NOMO-1 treated with dmso at 0.1 percent for 144 hours (cell line): ENCODE results near the gene RAD51B.

Experiments used
- DNase-seq: peaks from one replicate; lab custom pipeline; 2025; ENCODE audit not compliant: unreplicated experiment; lab: John Stamatoyannopoulos, UW

RAD51B gene

DNA sequence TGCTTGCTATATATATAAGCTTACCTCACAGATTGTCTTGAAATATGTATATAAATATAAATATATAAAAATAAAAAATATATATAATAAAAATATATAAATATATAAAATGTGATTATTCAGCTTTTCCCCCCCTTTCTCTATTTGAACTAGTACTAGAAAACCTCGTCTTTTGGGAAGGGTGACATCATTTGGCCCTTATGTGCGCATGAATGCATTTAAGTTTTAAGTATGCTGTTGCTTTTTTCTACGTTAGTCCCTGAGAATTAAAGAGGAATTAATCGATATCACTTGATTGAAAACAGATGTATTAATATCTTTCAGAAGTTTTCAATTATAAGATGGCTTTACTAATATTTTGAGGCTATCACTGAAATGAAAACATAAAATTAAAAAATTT is 69.9 kb downstream of the RAD51B start:
- no peak for DNase-seq

DNA sequence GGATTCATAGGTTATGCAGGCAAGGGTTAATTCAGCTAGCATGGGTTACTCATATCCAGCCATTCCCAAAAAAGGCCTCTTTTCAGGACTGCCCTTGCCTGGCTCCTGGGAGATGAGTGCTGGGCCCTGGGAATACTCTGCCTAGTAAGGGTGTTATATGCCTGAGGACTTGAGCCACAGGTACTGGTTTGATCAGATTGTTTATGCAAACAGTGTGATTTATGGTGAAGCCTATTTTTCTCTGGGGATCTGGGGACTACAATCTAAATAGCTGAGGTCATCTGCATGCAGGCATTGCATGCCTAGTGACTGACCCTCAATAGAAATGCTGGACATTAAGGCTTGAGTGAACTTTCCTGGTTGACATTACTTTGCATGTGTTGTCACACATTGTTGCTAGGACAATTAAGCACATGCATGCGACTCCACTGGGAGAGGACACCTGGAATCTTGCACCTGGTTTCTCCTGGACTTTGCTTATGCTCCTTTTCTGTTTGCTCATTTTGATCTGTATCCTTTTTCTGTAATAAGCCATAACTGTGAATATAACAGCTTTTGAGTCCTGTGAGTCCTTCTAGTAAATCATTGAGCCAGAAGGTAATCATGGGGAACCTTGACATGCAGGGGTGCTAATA is 73.0 kb downstream of the RAD51B start:
- DNase-seq, result no peak

DNA sequence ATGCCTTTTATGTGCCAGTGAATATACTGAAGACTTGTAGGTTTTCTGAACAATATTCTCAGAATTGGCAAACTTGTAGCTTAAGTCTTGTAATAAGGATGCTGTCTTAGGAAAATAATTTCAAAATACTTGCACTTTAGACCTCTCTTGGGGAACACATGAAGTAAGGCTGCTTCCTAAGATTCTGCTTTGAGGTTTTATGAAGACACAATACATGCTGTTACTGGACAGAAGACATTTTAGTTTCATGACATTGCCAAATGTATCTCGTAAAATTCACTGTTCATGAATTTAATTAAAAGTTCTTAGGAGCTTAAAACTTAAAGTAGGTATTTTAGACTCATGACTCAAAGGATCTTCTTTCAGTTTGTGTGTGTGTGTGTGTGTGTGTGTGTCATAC is 80.7 kb downstream of the RAD51B start:
- DNase-seq, result no peak

DNA sequence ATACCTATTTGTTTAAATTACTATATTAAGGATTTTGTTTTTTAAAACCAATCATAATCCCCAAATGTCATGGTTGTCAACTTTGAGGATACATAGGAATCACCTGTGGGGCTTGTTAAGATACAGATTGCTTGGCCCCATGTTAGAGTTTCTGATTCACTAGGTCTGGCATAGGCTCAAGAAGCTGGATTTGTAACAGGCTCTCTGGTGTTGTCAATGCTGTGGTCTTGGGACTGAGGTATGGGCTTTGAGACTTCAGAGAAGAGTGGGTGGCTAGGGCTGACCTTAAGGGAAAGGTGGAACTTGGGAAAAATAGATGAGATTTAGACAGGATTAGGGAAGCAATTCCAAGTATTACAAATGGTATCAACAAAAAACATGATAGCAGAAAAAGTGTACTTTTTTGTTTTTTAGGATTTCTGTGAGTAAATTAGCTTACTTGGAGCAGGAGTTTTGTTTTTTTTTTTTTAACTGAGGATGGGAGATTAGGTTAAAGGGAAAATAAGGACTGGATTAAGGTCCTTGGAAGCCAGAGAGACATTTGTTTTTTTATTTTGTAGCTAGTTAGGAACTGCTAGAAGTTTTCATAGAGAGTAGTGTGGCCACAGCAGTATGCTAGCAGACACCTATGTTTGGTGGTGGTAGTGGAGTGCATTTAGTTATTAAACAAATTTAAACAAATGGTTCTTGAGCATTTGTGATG is 88.6 kb downstream of the RAD51B start:
- no peak for DNase-seq

DNA sequence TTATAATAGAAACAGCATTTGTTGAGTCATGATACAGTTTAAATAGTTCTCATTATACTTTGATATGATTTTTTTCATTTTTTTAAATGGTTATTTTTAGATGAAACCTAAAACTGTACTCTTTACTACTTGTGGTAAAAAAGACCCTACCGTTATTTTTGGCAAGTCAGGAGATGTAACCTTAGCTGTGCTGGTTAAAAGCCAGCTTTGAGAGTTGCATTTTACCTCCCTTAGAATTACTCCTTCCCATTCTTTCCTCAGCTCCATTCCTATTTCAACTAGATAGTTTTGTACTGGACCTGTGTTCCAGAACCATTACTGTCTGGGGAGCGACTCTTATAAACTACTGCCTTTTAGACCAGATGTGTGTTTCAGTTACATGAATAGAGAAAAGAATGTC is 92.0 kb downstream of the RAD51B start:
- DNase-seq, result no peak

DNA sequence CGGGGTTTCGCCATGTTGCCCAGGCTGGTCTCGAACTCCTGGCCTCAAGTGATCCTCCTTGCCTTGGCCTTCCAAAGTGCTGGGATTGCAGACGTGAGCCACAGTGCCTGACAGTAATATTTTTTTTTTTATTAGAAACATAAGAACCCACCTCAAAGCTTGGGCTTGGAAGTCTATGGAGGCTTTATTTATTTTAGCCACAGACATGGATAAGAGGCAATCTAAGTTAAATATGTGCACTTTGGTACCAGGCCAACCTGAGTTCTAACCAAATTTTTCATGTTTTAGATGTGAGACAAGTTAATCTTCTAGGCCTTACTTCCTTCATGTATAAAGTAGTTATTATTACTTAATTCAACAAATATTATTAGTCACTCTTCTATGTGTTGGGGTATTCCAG is 96.9 kb downstream of the RAD51B start:
- DNase-seq, result no peak

DNA sequence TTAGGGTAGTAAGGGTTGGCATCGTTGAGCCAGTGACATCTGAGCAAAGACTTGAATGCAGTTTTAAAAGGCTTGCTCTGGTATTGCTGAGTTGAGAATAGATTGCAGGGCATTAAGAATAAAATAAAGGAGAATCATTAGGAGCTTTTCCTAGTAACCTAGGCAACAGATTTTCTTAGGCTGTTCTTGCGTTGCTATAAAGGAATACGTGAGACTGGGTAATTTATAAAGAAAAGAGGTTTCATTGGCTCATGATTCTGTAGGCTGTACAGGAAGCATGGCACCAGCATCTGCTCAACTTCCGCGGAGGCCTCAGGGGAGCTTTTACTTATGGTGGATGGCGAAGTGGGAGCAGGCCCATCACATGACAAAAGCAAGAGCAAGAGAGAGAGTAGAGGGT is 97.4 kb downstream of the RAD51B start:
- no peak for DNase-seq

DNA sequence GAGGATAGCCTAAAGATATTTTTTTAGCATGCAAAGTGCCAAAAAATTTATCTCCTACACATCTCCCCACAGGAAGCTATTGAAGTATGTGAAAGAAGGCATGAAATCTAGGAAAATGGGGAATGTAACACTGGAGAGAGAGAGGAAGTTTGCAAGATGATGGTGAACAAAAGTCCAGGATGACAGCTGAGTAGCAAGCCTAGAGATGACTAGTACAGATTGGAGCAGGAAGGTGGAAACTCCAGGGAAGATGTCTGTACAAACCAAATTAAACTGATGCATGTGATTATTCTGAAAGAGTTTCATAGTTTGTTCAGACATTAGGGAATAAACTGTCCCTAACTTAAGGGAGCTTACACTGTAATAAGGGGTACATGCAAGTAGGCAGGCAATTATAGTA is 99.3 kb downstream of the RAD51B start:
- no peak for DNase-seq

DNA sequence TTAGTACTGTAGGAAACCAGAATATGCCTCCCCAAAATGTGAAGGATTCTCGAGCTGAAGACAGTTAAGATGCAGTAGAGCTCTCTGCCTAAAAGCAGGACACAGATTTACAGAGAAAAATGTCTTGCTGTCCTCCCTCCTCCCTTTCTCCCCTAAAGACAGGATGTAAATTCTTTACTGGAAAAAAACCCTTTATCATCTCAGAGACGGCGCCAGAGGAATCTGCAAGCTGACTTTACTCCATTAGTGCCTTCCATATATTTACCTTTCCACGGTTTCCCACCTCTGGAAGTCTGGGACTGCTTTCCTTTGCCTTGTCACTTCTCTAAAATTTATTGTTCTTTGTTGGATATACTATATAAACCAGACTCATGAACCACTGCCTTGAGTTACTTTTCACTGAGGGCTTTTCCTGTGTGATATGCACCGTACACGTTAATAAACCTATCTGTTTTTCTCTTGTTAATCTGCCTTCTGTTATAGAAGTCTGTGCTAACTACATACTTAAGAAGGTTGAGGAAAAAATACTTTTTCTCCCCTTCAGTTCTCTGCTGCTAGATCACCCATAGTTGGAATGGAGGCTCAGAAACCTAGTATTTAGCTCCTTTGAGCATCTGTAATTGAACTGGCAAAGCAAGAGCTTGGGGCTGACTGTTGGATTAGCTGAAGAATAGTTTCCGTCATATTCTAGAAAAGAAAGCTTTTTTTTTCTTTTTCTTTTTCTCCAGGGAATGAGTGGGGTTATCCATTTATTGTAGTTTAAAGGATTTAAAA is 99.9 kb downstream of the RAD51B start:
- DNase-seq, result no peak

DNA sequence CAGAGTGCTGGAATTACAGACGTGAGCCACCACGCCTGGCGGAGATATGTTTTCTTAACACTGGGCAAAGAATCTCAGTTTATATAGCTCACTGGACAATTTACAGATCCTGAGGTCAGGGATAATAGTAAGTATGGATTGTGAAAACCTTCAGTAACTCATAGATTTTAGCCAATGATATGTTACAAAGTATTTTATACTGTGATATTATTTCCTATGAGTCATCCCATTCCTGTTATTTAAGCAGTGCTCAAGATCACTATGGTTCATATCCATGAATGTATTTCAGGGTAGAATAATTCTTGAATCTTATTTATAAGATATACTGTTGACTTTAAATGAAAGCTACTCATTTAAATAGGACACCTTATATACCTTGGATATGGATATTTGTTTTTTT is 107.2 kb downstream of the RAD51B start:
- DNase-seq, result no peak

DNA sequence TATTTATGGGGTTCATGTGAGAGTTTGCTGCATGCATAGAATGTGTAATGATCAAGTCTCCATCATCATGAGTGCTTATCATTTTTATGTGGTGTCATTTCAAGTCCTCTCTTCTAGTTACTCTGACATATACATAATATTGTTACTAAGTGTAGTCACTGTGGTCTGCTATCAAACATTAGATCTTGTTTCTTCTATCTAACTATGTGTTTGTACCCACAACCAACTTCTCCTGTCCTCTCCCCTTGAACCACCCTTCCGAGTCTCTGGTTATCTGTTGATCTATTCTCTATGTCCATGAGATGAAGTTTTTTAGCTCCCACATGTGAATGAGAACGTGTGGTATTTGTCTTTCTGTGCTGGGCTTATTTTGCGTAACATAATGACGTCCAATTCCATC is 107.7 kb downstream of the RAD51B start:
- no peak for DNase-seq

DNA sequence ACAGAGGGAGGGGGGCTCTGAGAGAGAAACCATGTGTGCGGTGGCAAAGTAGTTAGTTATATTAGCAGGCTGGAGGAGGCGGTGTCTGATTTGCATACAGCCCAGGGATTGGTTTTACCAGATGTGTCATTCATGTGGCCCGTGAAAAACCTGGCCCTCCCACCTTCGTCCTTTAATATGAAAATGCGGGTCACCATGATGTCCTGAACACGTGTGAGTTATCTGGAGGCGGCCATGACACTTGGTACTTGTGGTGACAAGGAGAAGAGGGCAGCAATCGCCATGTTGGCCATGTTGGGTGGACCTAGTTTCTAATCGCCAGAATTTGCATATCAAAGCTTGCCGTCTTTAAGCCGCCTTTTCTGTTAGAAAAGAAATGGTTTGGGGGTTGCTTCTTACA is 108.8 kb downstream of the RAD51B start:
- DNase-seq, result no peak

DNA sequence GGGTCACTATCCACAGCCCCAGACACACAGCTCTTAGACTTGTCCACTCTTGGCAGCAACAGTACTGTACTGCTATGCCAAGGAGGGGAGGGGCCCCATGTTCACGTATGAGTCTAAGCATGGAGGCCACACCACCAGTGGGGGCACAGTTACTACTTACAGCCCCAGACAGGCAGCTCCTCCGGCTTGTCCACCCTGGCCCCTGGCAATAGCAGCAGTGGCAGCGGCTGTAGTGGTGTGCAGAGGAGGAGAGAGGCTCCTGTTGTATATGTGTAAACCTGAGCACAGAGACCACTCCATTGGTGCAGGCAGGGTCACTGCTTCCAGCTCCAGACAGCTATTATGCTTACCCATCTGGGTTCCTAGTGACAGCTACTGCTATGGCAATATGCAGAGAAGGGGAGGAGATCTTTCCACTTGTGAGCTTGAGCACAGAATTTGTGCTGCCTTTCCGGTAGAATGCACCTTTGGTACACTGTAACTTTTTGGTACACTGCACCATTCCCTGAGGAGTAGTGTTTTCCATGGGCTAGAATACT is 113.2 kb downstream of the RAD51B start:
- DNase-seq, result no peak

DNA sequence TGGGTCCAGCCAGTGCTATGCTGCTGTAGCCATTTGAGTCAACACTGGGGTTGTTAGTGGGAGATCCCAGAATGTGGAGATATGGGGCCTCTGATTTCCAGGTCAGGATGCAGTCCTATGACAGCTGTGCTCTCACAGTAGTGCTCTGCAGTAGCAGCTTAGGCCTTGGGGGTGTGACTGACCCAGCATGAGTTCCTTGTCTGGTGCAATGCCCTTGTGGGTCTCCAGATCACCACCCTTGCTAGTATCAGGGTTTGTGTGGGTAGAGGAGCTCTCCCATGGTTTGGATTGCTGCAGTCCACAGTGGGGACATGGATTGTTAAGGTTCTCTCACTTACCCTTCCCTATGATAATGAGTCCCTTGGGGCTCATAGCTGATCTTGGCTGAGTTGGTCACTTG is 113.7 kb downstream of the RAD51B start:
- DNase-seq, result no peak

DNA sequence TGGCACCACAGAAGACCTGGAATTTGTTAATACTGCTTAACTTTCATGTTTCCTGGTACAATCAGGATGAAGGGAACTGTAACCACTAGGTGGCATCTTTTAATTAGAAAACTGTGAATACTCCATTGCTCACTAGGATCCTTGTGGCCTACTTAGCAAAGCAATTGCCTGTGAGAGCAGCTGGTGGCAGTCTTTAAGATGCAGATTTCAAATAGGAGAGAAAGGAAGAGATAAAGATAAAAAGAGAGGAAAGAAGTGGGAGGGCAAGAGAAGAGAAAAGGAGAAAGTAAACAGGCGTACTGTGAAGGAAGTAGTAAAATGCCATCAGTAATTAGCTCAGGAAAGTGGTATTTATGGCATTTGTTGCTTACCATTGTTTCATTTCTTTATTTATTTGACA is 114.5 kb downstream of the RAD51B start:
- DNase-seq, result no peak

DNA sequence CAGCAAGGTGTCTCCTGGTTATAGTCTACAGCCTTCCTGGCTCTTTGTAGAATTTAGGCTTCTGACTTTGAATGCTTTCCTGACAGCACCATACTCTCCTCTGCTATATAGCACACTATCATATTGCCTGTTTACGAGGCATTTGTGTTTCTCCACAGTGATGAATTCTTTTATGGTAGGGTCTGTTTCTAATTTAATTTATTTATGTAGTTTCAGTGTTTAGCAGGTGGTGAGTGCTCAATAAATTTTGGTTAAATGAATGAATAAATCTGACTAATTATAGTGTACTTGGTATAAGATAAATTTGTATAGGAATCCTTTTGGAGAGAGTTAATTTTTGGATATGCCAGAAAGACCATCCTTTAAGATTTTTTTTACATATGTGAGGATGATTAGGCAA is 115.3 kb downstream of the RAD51B start:
- no peak for DNase-seq

DNA sequence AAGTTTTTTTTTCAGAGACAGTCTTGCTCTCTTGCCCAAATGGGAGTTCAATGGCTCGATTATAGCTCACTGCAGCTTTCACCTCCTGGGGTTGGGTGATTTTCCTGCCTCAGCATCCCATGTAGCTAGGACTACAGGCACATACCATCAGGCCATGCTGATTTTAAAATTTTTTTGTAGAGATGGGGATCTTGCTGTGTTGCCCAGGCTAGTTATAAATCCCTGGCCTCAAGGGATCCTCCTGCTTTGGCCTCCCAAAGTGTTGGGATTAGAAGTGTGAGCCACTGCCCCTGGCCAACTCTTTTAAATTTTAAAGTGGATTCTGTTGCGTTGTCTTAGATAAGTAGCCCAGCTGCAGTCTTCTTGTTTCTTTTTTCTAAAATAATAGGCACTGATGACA is 115.8 kb downstream of the RAD51B start:
- no peak for DNase-seq

DNA sequence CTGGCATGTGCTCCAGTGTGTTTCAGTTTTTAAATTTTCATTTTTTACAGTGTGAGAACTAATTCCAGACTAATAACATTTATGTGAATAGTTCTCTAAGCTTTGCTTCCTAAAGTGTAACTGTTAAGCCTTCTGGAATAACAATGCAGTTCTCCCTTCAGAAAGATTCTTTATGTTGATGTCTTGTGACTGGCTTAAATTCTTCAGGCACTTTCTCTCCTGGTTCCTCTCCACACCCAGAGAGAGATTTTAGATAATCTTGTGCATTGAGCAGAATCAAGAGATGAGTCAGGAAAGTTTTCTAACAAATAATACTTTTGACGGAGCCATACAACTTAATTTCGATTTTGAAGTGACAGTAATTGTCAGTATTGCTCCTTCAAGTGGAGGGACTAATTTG is 118.5 kb downstream of the RAD51B start:
- no peak for DNase-seq

DNA sequence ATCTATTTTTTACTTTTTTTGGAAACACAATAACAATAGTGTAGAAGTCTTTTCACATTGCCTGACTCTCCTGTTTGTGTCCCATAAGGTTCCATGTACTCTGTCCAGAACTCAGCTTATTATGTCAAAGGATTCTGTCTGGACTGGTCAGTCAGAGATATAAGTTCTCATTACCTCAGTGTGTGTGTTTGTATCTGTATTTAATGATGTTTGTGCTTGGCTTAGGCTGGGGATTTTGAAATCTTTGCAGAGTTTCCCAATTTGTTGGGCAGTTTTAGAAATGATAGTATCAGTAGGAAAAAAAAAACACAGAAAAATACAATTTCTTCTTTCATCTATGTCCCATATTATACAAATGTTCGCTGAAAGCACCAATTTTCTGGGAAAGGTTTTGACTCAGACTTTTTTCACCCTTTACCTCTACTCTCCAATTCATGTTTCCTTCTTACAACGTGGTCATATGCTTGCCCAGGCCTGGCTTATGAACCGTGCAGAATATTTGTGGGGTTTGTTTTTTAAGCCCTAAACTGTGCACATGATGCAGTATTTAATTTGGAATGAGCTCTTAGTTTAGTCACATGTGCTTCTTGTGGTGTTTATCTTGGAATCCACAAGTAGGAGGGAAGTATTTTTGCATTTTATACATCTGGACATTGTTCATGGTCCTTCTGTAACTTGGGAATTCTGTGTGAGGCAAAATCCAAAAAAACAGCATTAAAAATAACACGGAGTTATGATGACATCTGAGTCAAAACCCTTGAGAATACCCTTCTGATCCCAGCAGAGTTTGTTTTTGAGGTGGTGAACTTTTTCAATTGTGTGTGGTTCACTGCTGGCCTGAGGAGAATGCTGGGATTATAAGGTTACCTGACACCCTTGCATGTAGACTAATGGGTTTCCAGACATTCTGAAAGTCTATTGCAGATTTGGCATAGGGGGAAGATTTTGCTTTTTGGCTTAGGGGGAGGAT is 121.2 kb downstream of the RAD51B start:
- no peak for DNase-seq

DNA sequence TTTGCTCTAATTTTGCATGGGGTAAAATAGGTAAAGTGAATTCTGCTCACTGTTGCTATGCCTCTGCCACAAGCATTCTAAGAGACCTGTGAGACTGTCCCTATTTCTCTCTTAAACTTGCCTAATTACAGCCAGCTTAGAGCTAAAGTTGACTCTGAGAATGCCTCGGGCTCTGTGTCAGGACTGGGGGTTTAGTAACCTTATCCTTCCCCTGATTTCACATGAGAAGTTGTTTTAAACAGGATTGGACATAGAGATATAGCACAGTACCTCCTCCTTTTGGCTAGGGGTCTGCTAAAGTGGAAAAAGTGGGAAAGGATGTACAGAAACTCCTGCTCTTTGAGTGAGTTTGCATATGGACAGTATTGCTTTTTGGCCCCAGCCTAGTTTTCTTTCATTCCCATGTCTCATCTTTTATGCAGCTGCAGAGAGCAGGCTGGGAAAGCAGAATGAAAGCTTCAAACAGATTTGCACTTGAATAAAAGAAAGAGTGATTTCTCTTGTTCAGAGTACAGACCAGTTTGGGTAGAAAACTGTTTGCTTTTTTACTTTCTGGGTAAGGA is 122.0 kb downstream of the RAD51B start:
- DNase-seq, result no peak
